Pulmonary artery endothelial cell (primary cell): ENCODE measurements around the gene SPAG8. TPM values are rescaled to one million over a fixed set of nuclear protein-coding genes. Genes with fewer than 3 reads are reported as not detected.

Experiments used
- DNase-seq: peaks from one replicate; pipeline ENCODE4 v3.0.0-alpha.2; 2011; ENCODE audit warnings: low read depth, low spot score
- total RNA-seq: library from RNA; depleted of rRNA; stranded (reverse); fragments of >200 nt; gene quantifications from 2 replicates; pipeline ENCODE4 v1.2.3, GENCODE V29; 2014

SPAG8 gene
- total RNA-seq, 1 donor from 2014 or later, result 0.20 TPM

DNA sequence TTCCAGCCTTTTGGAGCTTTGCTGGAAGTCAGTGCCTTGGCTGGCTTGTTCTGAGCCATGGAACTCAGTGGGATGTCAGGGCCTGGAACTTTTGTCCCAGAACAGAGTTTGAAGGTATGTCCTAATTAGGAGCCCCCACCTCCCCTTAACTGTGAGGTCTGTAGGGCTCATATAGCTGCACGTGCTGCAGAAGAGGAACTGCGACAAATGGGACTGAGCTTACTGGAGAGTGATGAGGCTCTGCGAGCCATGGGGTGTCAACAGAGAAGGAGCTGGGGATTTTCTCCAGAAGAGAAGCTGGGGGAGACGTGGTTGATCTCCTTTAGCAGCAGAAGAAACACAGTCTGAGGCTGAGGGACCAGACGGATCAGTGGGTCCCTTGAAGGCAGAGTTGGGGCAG lies 27.9 kb upstream of the SPAG8 start:
- no peak for DNase-seq

GRCh38 chr9:35836595-35836994 lies 24.5 kb upstream of the SPAG8 start:
- no peak for DNase-seq

- DNase-seq, result no peak
Measured at GRCh38 chr9:35835766-35836165, 23.7 kb upstream of the SPAG8 start.

DNA sequence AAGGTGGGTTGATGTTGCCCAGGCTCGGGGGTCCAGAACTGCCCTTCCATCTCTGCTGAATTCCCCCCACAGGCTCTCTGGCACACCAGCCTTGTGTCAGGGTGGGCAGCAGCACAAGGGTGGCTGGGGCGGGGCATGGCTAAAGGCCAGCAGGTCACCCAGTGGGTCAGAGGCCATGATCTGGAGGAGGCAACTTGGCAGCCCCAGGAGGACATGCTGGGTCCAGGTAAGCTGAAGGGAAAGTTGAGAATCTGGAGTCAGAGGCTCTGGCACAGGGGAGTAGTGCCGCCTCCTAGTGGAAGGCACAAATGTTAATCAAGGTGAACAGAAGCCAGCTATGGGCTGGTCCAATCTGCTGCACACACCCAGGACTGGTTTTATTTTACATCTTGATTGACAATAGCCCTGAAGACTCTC lies 23.2 kb upstream of the SPAG8 start:
- DNase-seq, result no peak

GRCh38 chr9:35834260-35835215 lies 22.5 kb upstream of the SPAG8 start:
- no peak for DNase-seq

DNA sequence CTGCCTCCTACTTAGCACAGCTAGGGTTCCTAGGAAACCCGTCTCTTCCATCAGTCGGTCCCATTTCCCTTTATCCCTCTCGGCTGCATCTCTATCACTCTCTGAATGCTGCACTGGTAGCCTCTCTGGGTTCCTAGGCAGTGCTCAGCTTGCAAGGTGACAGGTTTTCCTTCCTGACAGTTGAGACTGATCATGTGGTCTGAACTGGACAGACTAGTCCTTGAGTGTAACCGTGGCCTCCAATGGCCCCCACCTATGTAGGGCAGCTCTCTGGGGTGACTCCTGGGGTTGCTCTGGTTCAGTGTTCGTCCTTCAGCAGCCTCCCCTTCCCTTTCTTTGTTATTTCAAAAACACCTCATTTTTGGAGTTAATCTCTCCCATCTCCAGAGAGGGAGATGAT lies 20.8 kb upstream of the SPAG8 start:
- DNase-seq, result no peak

DNA sequence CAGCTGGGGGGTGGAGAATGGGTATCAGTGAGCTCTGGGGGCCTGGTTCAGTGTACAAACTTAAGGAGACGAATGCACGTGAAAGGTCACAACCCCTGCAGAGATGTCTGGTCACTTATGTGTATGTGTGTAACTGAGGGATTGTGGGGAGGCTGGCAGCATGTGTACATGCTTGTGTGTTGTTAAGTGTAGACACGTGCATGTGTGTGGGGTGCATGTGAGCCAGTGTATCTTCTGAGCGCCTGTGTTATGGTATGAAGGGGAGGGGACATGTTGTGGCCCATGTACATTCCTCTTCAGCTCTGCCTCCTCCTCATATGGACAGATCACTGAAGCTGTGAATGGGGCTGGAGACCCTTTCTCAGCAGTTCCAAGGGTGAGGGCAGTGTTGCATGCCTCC lies 19.0 kb upstream of the SPAG8 start:
- DNase-seq, result no peak

GRCh38 chr9:35829764-35830096 lies 17.7 kb upstream of the SPAG8 start:
- no peak for DNase-seq

DNA sequence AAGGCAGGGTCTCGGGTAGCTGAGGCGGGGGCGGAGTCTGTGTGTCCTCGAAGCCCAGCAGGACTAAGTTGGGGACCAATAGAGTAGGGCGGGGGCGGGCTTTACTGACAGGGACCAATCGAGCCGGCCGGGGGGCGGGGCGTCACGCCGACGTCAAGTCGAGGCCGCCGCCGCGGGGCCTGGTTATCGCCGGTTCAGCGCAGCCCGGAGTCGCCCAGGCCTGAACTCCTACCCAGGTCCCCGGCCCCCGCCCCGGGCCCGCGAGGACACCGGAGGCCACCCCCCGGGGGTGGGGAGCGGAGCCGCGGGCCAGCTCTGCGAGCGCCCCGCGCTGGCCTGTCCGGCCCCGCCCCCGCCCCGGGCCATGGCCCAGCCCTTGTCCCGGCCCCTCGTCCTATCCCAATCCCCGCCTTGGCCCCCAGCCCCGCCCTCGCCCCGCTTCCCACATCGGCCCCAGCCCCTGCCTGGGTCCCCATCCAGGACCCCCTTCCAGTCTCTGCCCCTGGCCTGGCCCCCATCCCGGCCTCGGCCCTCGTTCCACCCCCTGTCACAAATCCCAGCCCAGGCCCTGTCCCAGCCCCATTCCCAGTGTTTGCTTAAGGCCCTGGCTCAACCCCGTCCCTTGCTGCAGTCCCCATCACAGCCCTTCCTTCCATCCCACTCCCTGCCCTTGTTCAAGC lies 17.2 kb upstream of the SPAG8 start, which contains the start of gene TMEM8B:
Gene TMEM8B (plus strand): TSS at position 145 of the 680 bp plus-strand sequence. CDS start 220 bp downstream, at position 365.
- DNase-seq, result peak; percentile 63

GRCh38 chr9:35828716-35829083 lies 16.6 kb upstream of the SPAG8 start, which contains the start of gene FAM221B:
TSS of gene FAM221B (minus strand) at chr9:35828732. CDS start at chr9:35826161, 2,571 bp downstream.
- no peak for DNase-seq

GRCh38 chr9:35827486-35827885 lies 15.4 kb upstream of the SPAG8 start:
- DNase-seq, result no peak

GRCh38 chr9:35826071-35826701 lies 14.1 kb upstream of the SPAG8 start:
- peak; percentile 43 for DNase-seq

DNA sequence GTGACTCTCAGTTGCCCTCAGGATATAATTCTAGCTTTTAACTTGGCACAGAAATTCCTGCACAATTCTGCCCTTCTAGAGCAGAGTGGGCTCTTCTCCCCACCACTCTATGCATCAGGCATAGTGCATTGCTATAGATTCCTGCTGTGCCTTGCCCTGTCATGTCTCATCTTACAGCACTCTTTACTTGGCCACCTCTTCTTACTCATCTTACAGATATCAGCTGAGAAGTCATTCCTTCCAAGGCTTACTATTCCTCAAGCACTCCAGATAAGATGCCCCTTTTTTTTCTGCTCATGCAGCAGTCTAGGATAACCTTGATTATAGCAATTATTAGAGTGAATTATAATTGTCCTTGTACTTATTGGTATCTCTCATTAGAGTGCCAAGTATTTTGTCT lies 10.9 kb upstream of the SPAG8 start:
- DNase-seq, result no peak

- no peak for DNase-seq
Measured at GRCh38 chr9:35820076-35820475, 8.0 kb upstream of the SPAG8 start.

GRCh38 chr9:35818341-35818740 lies 6.3 kb upstream of the SPAG8 start:
- no peak for DNase-seq

GRCh38 chr9:35816708-35817107 lies 4.6 kb upstream of the SPAG8 start:
- DNase-seq, result no peak

DNA sequence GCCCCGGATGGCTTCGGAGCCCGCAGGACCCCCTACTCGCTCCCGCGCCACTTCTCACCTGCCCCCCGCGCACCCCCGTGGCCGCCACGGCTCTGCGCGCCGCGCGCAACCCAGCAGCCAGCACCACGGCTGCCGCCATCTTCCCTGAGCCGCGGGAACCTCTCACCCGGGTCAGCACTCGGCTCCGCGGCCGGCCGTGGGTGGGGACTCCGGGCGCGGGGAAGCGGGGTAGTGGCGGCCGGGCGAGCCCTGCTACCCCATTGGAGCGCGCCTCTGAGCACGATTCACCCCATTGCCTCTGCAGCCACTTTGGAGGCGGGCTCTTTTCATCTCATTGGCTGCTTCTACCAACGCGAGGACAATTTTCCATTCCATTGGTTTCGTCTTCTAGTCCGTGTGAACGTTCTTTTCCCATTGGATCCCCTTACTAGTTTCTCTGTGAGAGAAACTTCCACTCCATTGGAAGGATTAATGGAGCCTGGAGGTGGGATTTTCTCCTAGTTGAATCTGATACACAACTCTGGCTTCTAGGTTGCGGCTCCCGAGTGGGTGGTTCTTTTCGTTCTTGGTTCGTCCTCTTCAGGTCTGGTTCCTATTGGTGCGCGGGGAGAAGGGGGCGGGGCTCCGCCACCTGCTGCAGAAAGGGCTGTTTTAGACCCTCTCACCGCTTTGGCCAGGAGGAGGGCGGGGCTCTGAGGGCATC lies 2.9 kb upstream of the SPAG8 start, which contains the start of gene HINT2:
Gene HINT2 (minus strand): TSS at position 202 of the 703 bp plus-strand sequence. CDS start 63 bp downstream, at position 139.
- DNase-seq, result peak; percentile 98

DNA sequence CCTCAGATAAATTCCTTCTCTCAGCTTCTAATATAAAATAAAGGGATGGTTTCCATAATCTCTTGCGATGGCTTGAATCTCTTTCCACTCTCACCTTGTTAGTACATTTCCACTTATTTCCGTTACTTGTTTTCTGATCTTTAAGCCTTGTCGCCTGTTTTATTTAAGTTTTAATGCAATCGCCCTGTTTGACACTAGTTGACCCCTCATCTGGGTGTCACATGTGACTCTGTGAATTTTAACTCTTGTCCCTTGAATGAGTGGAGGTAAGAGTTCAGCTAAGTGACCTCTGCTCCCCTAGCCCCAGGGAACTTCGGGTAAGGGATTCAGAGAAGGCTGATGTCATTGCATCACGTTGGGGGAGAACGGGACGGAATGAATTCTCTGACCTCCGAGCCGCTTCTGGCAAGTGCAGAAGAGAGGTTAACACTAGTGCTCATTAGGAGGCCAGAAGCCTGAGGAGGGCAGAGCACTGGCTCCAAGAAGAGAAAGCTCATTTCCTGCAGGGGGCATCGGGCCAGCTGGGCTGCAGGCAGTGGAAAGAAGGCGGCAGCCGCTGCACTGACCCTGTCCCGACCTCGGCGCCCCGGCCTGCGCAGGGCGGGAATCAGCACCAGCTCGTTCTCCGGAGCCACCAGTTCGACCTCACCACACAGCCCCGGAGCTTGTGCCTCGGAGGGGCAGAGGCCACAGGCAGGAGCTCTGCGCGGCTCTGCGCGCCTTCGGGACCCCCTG lies 2.2 kb upstream of the SPAG8 start:
- DNase-seq, result no peak

- no peak for DNase-seq
Measured at GRCh38 chr9:35813434-35814105, 1.5 kb upstream of the SPAG8 start.

DNA sequence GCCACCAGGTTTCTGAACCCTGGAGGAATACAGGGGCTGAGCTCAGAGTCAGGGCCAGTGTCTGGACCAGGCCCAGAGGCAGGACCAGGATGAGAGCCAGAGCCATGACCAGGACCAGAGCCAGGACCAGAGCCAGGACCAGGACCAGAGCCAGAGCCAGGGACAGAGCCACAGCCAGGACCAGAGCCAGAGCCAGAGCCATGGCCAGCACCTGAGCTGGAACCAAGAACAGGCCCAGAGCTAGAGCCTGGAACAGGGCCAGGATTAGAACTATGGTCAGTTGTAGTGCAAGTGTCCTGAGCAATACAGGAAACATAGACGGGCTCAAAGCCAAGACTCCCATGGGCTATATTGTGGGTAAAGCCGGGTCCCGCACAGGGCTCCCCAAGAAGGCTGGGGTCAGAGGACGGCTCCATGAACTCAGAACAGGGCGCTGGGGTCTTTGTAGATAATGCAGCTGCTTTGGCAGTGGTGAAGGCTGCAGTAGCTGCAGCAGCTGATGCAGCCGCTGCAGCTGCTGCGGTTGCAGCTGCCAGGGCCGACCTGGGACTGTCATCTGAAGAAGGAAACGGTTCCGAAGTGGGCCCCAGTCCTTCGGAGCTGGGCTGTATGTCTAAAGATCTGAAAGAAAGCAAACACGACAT lies 559 bp downstream of the SPAG8 start:
- DNase-seq, result no peak
